Measurements from ENCODE around the gene REEP6. TPM values are rescaled to one million over a fixed set of nuclear protein-coding genes. Genes with fewer than 3 reads are reported as not detected.

REEP6 gene
- total RNA-seq, 2 donors from 2014 or later, result 1.8 to 2.3 TPM

GRCh38 chr19:1466018-1466460 is 24.9 kb upstream of the REEP6 start:
- H3K27ac Mint-ChIP-seq, result no peak overlapping the region

GRCh38 chr19:1466461-1467214 is 24.3 kb upstream of the REEP6 start:
- H3K4me1 Mint-ChIP-seq, result peaks cover 7% of the 10 kb centered on the region
- H3K27ac Mint-ChIP-seq, result no peak overlapping the region
- no peaks in the 10 kb centered on the region for H3K27me3 Mint-ChIP-seq
- no peaks in the 10 kb centered on the region for H3K9me3 ChIP-seq (ENCODE audit: control insufficient read depth, low read length, poor library complexity, severe bottlenecking)
- ATAC-seq (no peak), DNase-seq (no peak)
- H3K36me3 Mint-ChIP-seq (ENCODE audit: low read depth), result no peaks in the 10 kb centered on the region
- peak overlapping the region; percentile 25 for H3K4me3 Mint-ChIP-seq

More at GRCh38 chr19:1466018-1466460, 24.9 kb upstream of the REEP6 start:
- DNase-seq (no peak), ATAC-seq (no peak)
- H3K36me3 Mint-ChIP-seq (ENCODE audit: low read depth), result no peaks in the 10 kb centered on the region
- no peaks in the 10 kb centered on the region for H3K9me3 ChIP-seq (ENCODE audit: control insufficient read depth, low read length, poor library complexity, severe bottlenecking)
- peaks cover 5% of the 10 kb centered on the region for H3K4me1 Mint-ChIP-seq
- no peak overlapping the region for H3K4me3 Mint-ChIP-seq
- no peaks in the 10 kb centered on the region for H3K27me3 Mint-ChIP-seq

- no peak overlapping the region for H3K4me3 Mint-ChIP-seq
- DNase-seq (no peak), ATAC-seq (no peak)
- H3K36me3 Mint-ChIP-seq (ENCODE audit: low read depth), result no peaks in the 10 kb centered on the region
- no peak overlapping the region for H3K27ac Mint-ChIP-seq
- H3K9me3 ChIP-seq (ENCODE audit: control insufficient read depth, low read length, poor library complexity, severe bottlenecking), result no peaks in the 10 kb centered on the region
- H3K27me3 Mint-ChIP-seq, result no peaks in the 10 kb centered on the region
- H3K4me1 Mint-ChIP-seq, result peaks cover 7% of the 10 kb centered on the region
Measured at GRCh38 chr19:1467215-1467489, 23.8 kb upstream of the REEP6 start.

GRCh38 chr19:1467490-1468273 is 23.3 kb upstream of the REEP6 start:
- Mint-ChIP-seq H3K27ac (no peak overlapping the region), H3K4me1 (peaks cover 7% of the 10 kb centered on the region), H3K36me3 (ENCODE audit: low read depth) (no peaks in the 10 kb centered on the region), H3K27me3 (no peaks in the 10 kb centered on the region), H3K4me3 (no peak overlapping the region)
- DNase-seq (peak in 1 of 3 donors; percentile 11), ATAC-seq (no peak)
- no peaks in the 10 kb centered on the region for H3K9me3 ChIP-seq (ENCODE audit: control insufficient read depth, low read length, poor library complexity, severe bottlenecking)

- peak overlapping the region; percentile 61 for H3K4me3 Mint-ChIP-seq
- no peak for ATAC-seq
- H3K36me3 Mint-ChIP-seq (ENCODE audit: low read depth), result no peaks in the 10 kb centered on the region
- H3K9me3 ChIP-seq (ENCODE audit: control insufficient read depth, low read length, poor library complexity, severe bottlenecking), result no peaks in the 10 kb centered on the region
- peaks cover 7% of the 10 kb centered on the region for H3K4me1 Mint-ChIP-seq
- DNase-seq, result peak in 1 of 3 donors; percentile 9
- H3K27me3 Mint-ChIP-seq, result no peaks in the 10 kb centered on the region
- H3K27ac Mint-ChIP-seq, result no peak overlapping the region
Measured at GRCh38 chr19:1468274-1468820, 22.6 kb upstream of the REEP6 start.

- Mint-ChIP-seq H3K27me3 (no peaks in the 10 kb centered on the region), H3K36me3 (ENCODE audit: low read depth) (no peaks in the 10 kb centered on the region), H3K4me1 (peaks cover 7% of the 10 kb centered on the region), H3K4me3 (peak overlapping the region; percentile 61), H3K27ac (no peak overlapping the region)
- no peaks in the 10 kb centered on the region for H3K9me3 ChIP-seq (ENCODE audit: control insufficient read depth, low read length, poor library complexity, severe bottlenecking)
- peak in 1 of 3 donors; percentile 15 for DNase-seq
- ATAC-seq, result peak; percentile 14
Measured at GRCh38 chr19:1468821-1469254, 22.1 kb upstream of the REEP6 start.

GRCh38 chr19:1469255-1470054 is 21.5 kb upstream of the REEP6 start:
- Mint-ChIP-seq H3K27ac (no peak overlapping the region), H3K4me1 (peaks cover 7% of the 10 kb centered on the region), H3K36me3 (ENCODE audit: low read depth) (no peaks in the 10 kb centered on the region), H3K27me3 (no peaks in the 10 kb centered on the region), H3K4me3 (peak overlapping the region; percentile 90)
- peak; percentile 36 for ATAC-seq
- H3K9me3 ChIP-seq (ENCODE audit: control insufficient read depth, low read length, poor library complexity, severe bottlenecking), result no peaks in the 10 kb centered on the region
- DNase-seq, result peak in 1 of 3 donors; percentile 13

GRCh38 chr19:1470055-1470304 is 21.0 kb upstream of the REEP6 start:
- no peak for ATAC-seq

GRCh38 chr19:1470305-1471009 is 20.5 kb upstream of the REEP6 start:
- no peaks in the 10 kb centered on the region for H3K36me3 Mint-ChIP-seq (ENCODE audit: low read depth)
- H3K4me3 Mint-ChIP-seq, result peak overlapping the region; percentile 90
- no peaks in the 10 kb centered on the region for H3K9me3 ChIP-seq (ENCODE audit: control insufficient read depth, low read length, poor library complexity, severe bottlenecking)
- H3K27me3 Mint-ChIP-seq, result no peaks in the 10 kb centered on the region
- ATAC-seq, result peak; percentile 73
- no peak overlapping the region for H3K27ac Mint-ChIP-seq
- DNase-seq, result peak; percentile 56 to 64 (median 58)
- peaks cover 7% of the 10 kb centered on the region for H3K4me1 Mint-ChIP-seq

More at GRCh38 chr19:1470055-1470304, 21.0 kb upstream of the REEP6 start:
- Mint-ChIP-seq H3K27ac (no peak overlapping the region), H3K27me3 (no peaks in the 10 kb centered on the region), H3K4me1 (peaks cover 7% of the 10 kb centered on the region), H3K4me3 (peak overlapping the region; percentile 90), H3K36me3 (ENCODE audit: low read depth) (no peaks in the 10 kb centered on the region)
- DNase-seq, result no peak
- H3K9me3 ChIP-seq (ENCODE audit: control insufficient read depth, low read length, poor library complexity, severe bottlenecking), result no peaks in the 10 kb centered on the region

- no peaks in the 10 kb centered on the region for H3K36me3 Mint-ChIP-seq (ENCODE audit: low read depth)
- ATAC-seq (peak; percentile 40), DNase-seq (no peak)
Measured at GRCh38 chr19:1471010-1471514, 19.9 kb upstream of the REEP6 start.

GRCh38 chr19:1471515-1472160 is 19.3 kb upstream of the REEP6 start:
- Mint-ChIP-seq H3K27me3 (no peaks in the 10 kb centered on the region), H3K4me3 (peak overlapping the region; percentile 90), H3K36me3 (ENCODE audit: low read depth) (no peaks in the 10 kb centered on the region), H3K4me1 (peaks cover 7% of the 10 kb centered on the region), H3K27ac (no peak overlapping the region)
- peak; percentile 27 for ATAC-seq
- DNase-seq, result no peak
- H3K9me3 ChIP-seq (ENCODE audit: control insufficient read depth, low read length, poor library complexity, severe bottlenecking), result no peaks in the 10 kb centered on the region

More at GRCh38 chr19:1471010-1471514, 19.9 kb upstream of the REEP6 start:
- Mint-ChIP-seq H3K4me3 (peak overlapping the region; percentile 90), H3K27ac (no peak overlapping the region), H3K27me3 (no peaks in the 10 kb centered on the region), H3K4me1 (peaks cover 7% of the 10 kb centered on the region)
- H3K9me3 ChIP-seq (ENCODE audit: control insufficient read depth, low read length, poor library complexity, severe bottlenecking), result no peaks in the 10 kb centered on the region
